WTC11 (cell line): ENCODE measurements around the gene SIRPB2. TPM values are rescaled to one million over a fixed set of nuclear protein-coding genes. Genes with fewer than 3 reads are reported as not detected.
"Not testable (repeated sequence)": the region's sequence is repeated elsewhere in the genome, so short reads cannot be mapped to it uniquely, and the experiment has no call there.

Experiments
- ATAC-seq: fragments of 200-7000 bp; cut with Tn5 transposase; 2 replicates; pipeline ENCODE4 v1.10.0; 2021; ENCODE audit warnings: mild to moderate bottlenecking, moderate library complexity
- CTCF ChIA-PET: fragments of 300-600 bp; sonication (Branson Sonifier 250); formaldehyde crosslinking; loops from one replicate; lab custom pipeline; 2021; ENCODE audit warnings: antibody characterized with exemption; lab: Charles Lee
- POLR2A ChIA-PET: fragments of 350-600 bp; sonication (Branson Sonifier 250); formaldehyde crosslinking; loops from one replicate; lab custom pipeline; 2021; ENCODE audit warnings: antibody characterized with exemption; lab: Charles Lee
- DNase-seq: peaks from one replicate; pipeline ENCODE4 v3.0.0; 2021; ENCODE audit warnings: low spot score
- H3K27ac Mint-ChIP-seq: 2 replicates; pipeline ENCODE4 v1.8.0; 2021; ENCODE audit warnings: mixed read lengths
- H3K27me3 Mint-ChIP-seq: 2 replicates; pipeline ENCODE4 v1.8.0; 2021; ENCODE audit warnings: low read depth, mild to moderate bottlenecking, moderate library complexity, mixed read lengths
- H3K36me3 Mint-ChIP-seq: 2 replicates; pipeline ENCODE4 v1.8.0; 2021; ENCODE audit warnings: mixed read lengths
- H3K4me1 Mint-ChIP-seq: 2 replicates; pipeline ENCODE4 v1.8.0; 2022; ENCODE audit warnings: mixed read lengths
- H3K4me3 Mint-ChIP-seq: 2 replicates; pipeline ENCODE4 v1.8.0; 2021; ENCODE audit warnings: mild to moderate bottlenecking, moderate library complexity, mixed read lengths
- H3K9me3 Mint-ChIP-seq: 2 replicates; pipeline ENCODE4 v1.8.0; 2021; ENCODE audit warnings: mixed read lengths
- CREB1 ChIP-seq: sonication (generic); formaldehyde crosslinking; IDR thresholded peaks from 2 replicates; pipeline ENCODE4 v1.8.0; 2023; ENCODE audit warnings: mild to moderate bottlenecking, missing genetic modification reagents
- ESRRA ChIP-seq: sonication (generic); formaldehyde crosslinking; IDR thresholded peaks from 2 replicates; pipeline ENCODE4 v1.8.1; 2022; ENCODE audit warnings: mild to moderate bottlenecking, missing genetic modification reagents, borderline replicate concordance
- ETV6 ChIP-seq: sonication (generic); formaldehyde crosslinking; IDR thresholded peaks from 2 replicates; pipeline ENCODE4 v1.8.1; 2022; ENCODE audit warnings: mild to moderate bottlenecking, missing genetic modification reagents
- FOXK1 ChIP-seq: sonication (generic); formaldehyde crosslinking; IDR thresholded peaks from 2 replicates; pipeline ENCODE4 v1.8.0; 2022; ENCODE audit warnings: mild to moderate bottlenecking, moderate library complexity, missing genetic modification reagents
- NFATC4 ChIP-seq: fragments of 250-450 bp; sonication (Bioruptor Pico); IDR thresholded peaks from 2 replicates; pipeline ENCODE4 v1.9.0; 2021; ENCODE audit warnings: mild to moderate bottlenecking
- RELA ChIP-seq: sonication (generic); formaldehyde crosslinking; IDR thresholded peaks from 2 replicates; pipeline ENCODE4 v1.8.1; 2022; ENCODE audit warnings: missing genetic modification reagents, mild to moderate bottlenecking, borderline replicate concordance
- TEAD1 ChIP-seq: sonication (generic); formaldehyde crosslinking; IDR thresholded peaks from 2 replicates; pipeline ENCODE4 v1.8.0; 2022; ENCODE audit warnings: mild to moderate bottlenecking, missing genetic modification reagents
- TP53 ChIP-seq: sonication (generic); formaldehyde crosslinking; IDR thresholded peaks from 2 replicates; pipeline ENCODE4 v1.8.1; 2023; ENCODE audit warnings: mild to moderate bottlenecking, missing genetic modification reagents
- total RNA-seq: library from RNA; stranded (reverse); gene quantifications from 3 replicates; pipeline ENCODE4 v1.2.3, GENCODE V29; 2021
- TF ChIP-seq, protein P1 (sequence below): sonication (generic); formaldehyde crosslinking; IDR thresholded peaks from 2 replicates; pipeline ENCODE4 v1.8.0; 2022; ENCODE audit warnings: mild to moderate bottlenecking, missing genetic modification reagents
- TF ChIP-seq, protein P2 (sequence below): sonication (generic); formaldehyde crosslinking; IDR thresholded peaks from 2 replicates; pipeline ENCODE4 v1.8.0; 2023; ENCODE audit warnings: missing genetic modification reagents, mild to moderate bottlenecking, borderline replicate concordance
- TF ChIP-seq, protein P3 (sequence below): sonication (generic); formaldehyde crosslinking; IDR thresholded peaks from 2 replicates; pipeline ENCODE4 v1.8.0; 2022; ENCODE audit warnings: mild to moderate bottlenecking, missing genetic modification reagents
- TF ChIP-seq, protein P4 (sequence below): sonication (generic); formaldehyde crosslinking; conservative IDR thresholded peaks from 2 replicates; pipeline ENCODE4 v1.8.1; 2022; ENCODE audit warnings: mild to moderate bottlenecking, missing genetic modification reagents
- TF ChIP-seq, protein P5 (sequence below): sonication (generic); formaldehyde crosslinking; IDR thresholded peaks from 2 replicates; pipeline ENCODE4 v1.8.1; 2022; ENCODE audit warnings: mild to moderate bottlenecking, missing genetic modification reagents, moderate library complexity, borderline replicate concordance
- TF ChIP-seq, protein P6 (sequence below): sonication (generic); formaldehyde crosslinking; IDR thresholded peaks from 2 replicates; pipeline ENCODE4 v1.8.0; 2022; ENCODE audit warnings: mild to moderate bottlenecking, missing genetic modification reagents
- TF ChIP-seq, protein P7 (sequence below): sonication (generic); formaldehyde crosslinking; IDR thresholded peaks from 2 replicates; pipeline ENCODE4 v1.8.1; 2023; ENCODE audit warnings: mild to moderate bottlenecking, moderate library complexity, missing genetic modification reagents
- TF ChIP-seq, protein P8 (sequence below): fragments of 250-450 bp; sonication (Bioruptor Pico); IDR thresholded peaks from 2 replicates; pipeline ENCODE4 v1.9.0; 2021; ENCODE audit warnings: mild to moderate bottlenecking

SIRPB2 gene
- total RNA-seq, 1 experiment from 2014 or later = not detected

DNA sequence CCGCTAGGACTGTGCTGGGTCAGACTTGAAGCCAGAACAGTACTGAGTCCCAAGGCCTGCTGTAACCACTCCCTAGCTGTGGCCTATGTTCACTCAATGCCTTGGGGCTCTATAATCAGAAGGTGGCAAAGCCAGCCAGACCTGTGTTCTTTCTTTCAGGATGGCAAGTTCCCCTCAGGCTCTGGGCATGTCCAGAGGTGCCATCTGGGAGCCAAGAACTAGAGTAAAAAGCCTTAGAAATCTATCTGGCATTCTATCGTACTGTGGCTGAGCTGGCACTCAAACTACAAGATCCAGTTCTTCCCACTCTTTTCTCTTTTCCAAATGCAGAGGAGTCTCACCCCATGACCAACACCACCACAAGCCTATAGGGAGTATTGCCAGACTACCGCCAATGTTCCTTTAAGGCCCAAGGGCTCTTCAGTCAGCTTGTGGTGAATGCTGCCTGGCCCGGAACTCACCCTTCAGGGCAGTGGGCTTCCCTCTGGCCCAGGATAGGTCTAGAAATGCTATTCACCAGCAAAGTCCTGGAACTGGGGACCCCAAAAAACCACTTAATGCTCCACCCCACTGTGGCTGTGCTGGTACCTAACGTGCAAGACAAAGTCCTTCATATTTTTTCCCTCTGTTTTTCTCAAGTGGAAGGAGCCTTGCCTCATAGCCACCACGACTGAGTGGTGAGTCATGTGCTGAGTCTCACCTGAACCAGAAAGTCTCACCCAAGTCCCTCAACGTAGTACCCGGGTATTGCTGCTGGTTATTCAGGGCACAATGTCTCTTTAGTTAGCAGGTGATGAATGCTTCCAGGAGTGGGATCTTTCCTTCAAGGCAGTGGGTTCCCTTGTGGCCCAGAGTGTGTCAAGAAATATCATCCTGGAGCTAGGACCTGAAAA, 8.6 kb upstream of the SIRPB2 start:
- peaks cover 29% of the 10 kb centered on the region for H3K9me3 Mint-ChIP-seq
- H3K4me3 Mint-ChIP-seq = no peak overlapping the region
- ATAC-seq (no peak), DNase-seq (no peak)
- peaks cover 18% of the 10 kb centered on the region for H3K4me1 Mint-ChIP-seq
- CTCF ChIA-PET = interaction anchor here (0.7 to 1.6 kb wide), 5 partner anchors 10 to 277 kb away, joined by 3 to 13 read pairs (median 5); partner anchors contain the start of gene NSFL1C
- peaks cover 8% of the 10 kb centered on the region for H3K36me3 Mint-ChIP-seq
- TF ChIP-seq, protein P1, sequence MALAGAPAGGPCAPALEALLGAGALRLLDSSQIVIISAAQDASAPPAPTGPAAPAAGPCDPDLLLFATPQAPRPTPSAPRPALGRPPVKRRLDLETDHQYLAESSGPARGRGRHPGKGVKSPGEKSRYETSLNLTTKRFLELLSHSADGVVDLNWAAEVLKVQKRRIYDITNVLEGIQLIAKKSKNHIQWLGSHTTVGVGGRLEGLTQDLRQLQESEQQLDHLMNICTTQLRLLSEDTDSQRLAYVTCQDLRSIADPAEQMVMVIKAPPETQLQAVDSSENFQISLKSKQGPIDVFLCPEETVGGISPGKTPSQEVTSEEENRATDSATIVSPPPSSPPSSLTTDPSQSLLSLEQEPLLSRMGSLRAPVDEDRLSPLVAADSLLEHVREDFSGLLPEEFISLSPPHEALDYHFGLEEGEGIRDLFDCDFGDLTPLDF = no peak
- TF ChIP-seq, protein P2, sequence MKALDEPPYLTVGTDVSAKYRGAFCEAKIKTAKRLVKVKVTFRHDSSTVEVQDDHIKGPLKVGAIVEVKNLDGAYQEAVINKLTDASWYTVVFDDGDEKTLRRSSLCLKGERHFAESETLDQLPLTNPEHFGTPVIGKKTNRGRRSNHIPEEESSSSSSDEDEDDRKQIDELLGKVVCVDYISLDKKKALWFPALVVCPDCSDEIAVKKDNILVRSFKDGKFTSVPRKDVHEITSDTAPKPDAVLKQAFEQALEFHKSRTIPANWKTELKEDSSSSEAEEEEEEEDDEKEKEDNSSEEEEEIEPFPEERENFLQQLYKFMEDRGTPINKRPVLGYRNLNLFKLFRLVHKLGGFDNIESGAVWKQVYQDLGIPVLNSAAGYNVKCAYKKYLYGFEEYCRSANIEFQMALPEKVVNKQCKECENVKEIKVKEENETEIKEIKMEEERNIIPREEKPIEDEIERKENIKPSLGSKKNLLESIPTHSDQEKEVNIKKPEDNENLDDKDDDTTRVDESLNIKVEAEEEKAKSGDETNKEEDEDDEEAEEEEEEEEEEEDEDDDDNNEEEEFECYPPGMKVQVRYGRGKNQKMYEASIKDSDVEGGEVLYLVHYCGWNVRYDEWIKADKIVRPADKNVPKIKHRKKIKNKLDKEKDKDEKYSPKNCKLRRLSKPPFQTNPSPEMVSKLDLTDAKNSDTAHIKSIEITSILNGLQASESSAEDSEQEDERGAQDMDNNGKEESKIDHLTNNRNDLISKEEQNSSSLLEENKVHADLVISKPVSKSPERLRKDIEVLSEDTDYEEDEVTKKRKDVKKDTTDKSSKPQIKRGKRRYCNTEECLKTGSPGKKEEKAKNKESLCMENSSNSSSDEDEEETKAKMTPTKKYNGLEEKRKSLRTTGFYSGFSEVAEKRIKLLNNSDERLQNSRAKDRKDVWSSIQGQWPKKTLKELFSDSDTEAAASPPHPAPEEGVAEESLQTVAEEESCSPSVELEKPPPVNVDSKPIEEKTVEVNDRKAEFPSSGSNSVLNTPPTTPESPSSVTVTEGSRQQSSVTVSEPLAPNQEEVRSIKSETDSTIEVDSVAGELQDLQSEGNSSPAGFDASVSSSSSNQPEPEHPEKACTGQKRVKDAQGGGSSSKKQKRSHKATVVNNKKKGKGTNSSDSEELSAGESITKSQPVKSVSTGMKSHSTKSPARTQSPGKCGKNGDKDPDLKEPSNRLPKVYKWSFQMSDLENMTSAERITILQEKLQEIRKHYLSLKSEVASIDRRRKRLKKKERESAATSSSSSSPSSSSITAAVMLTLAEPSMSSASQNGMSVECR (CRISPR knock-in tag) = no peak
- TF ChIP-seq ESRRA (CRISPR knock-in tag) (no peak), FOXK1 (CRISPR knock-in tag) (no peak), TP53 (CRISPR knock-in tag) (no peak)
- TF ChIP-seq, protein P3, sequence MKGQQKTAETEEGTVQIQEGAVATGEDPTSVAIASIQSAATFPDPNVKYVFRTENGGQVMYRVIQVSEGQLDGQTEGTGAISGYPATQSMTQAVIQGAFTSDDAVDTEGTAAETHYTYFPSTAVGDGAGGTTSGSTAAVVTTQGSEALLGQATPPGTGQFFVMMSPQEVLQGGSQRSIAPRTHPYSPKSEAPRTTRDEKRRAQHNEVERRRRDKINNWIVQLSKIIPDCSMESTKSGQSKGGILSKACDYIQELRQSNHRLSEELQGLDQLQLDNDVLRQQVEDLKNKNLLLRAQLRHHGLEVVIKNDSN (CRISPR knock-in tag) = 0 out of 2 replicates have a peak, but pooled peaks have one; percentile 19
- TF ChIP-seq, protein P4, sequence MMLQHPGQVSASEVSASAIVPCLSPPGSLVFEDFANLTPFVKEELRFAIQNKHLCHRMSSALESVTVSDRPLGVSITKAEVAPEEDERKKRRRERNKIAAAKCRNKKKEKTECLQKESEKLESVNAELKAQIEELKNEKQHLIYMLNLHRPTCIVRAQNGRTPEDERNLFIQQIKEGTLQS (CRISPR knock-in tag) = no peak
- H3K27ac Mint-ChIP-seq = peak overlapping the region; percentile 78
- peaks cover 54% of the 10 kb centered on the region for H3K27me3 Mint-ChIP-seq
- POLR2A ChIA-PET = interaction anchor here (0.6 to 1.2 kb wide), 2 partner anchors 32 to 327 kb away, joined by 3 to 7 read pairs; no protein-coding TSS in a partner anchor

DNA sequence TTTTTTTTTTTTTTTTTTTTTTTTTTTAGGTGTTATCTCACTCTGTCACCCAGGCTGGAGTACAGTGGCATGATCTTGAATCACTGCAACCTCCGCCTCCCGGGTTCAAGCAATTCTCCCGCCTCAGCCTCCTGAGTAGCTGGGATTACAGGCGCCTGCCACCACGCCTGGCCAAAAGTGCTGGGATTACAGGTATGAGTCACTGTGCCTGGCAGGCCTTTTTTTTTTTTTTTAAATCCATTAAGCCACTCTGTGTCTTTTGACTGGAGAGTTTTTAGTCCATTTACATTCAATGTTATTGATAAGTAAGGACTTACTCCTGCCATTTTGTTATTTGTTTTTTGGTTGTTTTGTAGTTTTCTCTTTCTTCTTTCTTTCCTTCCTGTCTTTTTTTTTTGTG, 6.2 kb upstream of the SIRPB2 start:
- H3K36me3 Mint-ChIP-seq, H3K27ac Mint-ChIP-seq, DNase-seq, ATAC-seq, H3K4me3 Mint-ChIP-seq, POLR2A ChIA-PET: not testable (repeated sequence)
- H3K27me3 Mint-ChIP-seq = peaks cover 59% of the 10 kb centered on the region
- peaks cover 27% of the 10 kb centered on the region for H3K9me3 Mint-ChIP-seq
- CTCF ChIA-PET = interaction anchor here (0.7 kb wide), 1 partner anchor 36 kb away, joined by 3 read pairs; no protein-coding TSS in a partner anchor
- H3K4me1 Mint-ChIP-seq = peaks cover 18% of the 10 kb centered on the region

DNA sequence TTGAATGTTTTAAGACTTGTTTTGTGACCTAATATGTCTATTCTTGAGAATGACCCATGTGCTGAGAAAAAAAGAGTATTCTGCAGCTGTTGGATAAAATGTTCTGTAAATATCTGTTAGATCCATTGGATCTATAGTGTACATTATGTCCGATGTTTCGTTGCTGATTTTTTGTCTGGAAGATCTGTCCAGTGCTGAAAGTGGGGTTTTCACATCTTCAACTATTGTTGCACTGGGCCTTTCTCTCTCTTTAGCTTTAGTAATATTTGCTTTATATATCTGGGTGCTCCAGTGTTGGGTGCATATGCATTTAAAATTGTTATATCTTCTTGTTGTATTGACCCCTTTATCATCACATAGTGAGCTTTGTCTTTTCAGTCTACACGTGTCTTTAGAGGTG, 5.7 kb upstream of the SIRPB2 start:
- Mint-ChIP-seq H3K27me3 (peaks cover 59% of the 10 kb centered on the region), H3K4me3 (no peak overlapping the region), H3K4me1 (peaks cover 18% of the 10 kb centered on the region), H3K36me3 (no peaks in the 10 kb centered on the region), H3K9me3 (peaks cover 25% of the 10 kb centered on the region), H3K27ac (no peak overlapping the region)
- DNase-seq = no peak
- ChIA-PET CTCF (no interaction called here), POLR2A (no interaction called here)
- ATAC-seq = no peak
- TF ChIP-seq TEAD1 (CRISPR knock-in tag) (no peak), CREB1 (no peak), RELA (CRISPR knock-in tag) (no peak), ETV6 (CRISPR knock-in tag) (no peak), NFATC4 (CRISPR knock-in tag) (no peak)
- TF ChIP-seq, protein P5, sequence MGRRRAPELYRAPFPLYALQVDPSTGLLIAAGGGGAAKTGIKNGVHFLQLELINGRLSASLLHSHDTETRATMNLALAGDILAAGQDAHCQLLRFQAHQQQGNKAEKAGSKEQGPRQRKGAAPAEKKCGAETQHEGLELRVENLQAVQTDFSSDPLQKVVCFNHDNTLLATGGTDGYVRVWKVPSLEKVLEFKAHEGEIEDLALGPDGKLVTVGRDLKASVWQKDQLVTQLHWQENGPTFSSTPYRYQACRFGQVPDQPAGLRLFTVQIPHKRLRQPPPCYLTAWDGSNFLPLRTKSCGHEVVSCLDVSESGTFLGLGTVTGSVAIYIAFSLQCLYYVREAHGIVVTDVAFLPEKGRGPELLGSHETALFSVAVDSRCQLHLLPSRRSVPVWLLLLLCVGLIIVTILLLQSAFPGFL (CRISPR knock-in tag) = no peak
- TF ChIP-seq, protein P6, sequence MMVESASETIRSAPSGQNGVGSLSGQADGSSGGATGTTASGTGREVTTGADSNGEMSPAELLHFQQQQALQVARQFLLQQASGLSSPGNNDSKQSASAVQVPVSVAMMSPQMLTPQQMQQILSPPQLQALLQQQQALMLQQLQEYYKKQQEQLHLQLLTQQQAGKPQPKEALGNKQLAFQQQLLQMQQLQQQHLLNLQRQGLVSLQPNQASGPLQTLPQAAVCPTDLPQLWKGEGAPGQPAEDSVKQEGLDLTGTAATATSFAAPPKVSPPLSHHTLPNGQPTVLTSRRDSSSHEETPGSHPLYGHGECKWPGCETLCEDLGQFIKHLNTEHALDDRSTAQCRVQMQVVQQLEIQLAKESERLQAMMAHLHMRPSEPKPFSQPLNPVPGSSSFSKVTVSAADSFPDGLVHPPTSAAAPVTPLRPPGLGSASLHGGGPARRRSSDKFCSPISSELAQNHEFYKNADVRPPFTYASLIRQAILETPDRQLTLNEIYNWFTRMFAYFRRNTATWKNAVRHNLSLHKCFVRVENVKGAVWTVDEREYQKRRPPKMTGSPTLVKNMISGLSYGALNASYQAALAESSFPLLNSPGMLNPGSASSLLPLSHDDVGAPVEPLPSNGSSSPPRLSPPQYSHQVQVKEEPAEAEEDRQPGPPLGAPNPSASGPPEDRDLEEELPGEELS (CRISPR knock-in tag) = no peak
- TF ChIP-seq, protein P7, sequence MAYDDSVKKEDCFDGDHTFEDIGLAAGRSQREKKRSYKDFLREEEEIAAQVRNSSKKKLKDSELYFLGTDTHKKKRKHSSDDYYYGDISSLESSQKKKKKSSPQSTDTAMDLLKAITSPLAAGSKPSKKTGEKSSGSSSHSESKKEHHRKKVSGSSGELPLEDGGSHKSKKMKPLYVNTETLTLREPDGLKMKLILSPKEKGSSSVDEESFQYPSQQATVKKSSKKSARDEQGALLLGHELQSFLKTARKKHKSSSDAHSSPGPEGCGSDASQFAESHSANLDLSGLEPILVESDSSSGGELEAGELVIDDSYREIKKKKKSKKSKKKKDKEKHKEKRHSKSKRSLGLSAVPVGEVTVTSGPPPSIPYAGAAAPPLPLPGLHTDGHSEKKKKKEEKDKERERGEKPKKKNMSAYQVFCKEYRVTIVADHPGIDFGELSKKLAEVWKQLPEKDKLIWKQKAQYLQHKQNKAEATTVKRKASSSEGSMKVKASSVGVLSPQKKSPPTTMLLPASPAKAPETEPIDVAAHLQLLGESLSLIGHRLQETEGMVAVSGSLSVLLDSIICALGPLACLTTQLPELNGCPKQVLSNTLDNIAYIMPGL (CRISPR knock-in tag) = no peak
- TF ChIP-seq, protein P8, sequence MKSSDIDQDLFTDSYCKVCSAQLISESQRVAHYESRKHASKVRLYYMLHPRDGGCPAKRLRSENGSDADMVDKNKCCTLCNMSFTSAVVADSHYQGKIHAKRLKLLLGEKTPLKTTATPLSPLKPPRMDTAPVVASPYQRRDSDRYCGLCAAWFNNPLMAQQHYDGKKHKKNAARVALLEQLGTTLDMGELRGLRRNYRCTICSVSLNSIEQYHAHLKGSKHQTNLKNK (CRISPR knock-in tag) = no peak
- TF ChIP-seq, protein P4 (CRISPR knock-in tag) = no peak
